T-helper 1 cell treated with Interleukin-12 subunit alpha and Interleukin-12 subunit beta and Interleukin-4 antibody, amounts not matched to agents 30 μg/mL and 1 μg/mL, for 36 hours (primary cell): Measurements from ENCODE around the gene FNDC3B.
"Not testable (repeated sequence)": the region's sequence is repeated elsewhere in the genome, so short reads cannot be mapped to it uniquely, and the experiment has no call there.

Source experiments
- H3K27ac Mint-ChIP-seq: one replicate; pipeline ENCODE4 v1.8.0; 2021; ENCODE audit warnings: mild to moderate bottlenecking, mixed read lengths
- H3K27me3 Mint-ChIP-seq: one replicate; pipeline ENCODE4 v1.8.0; 2021; ENCODE audit warnings: low read depth, mixed read lengths
- H3K36me3 Mint-ChIP-seq: one replicate; pipeline ENCODE4 v1.8.0; 2021; ENCODE audit warnings: low read depth, mixed read lengths
- H3K4me1 Mint-ChIP-seq: one replicate; pipeline ENCODE4 v1.8.0; 2021; ENCODE audit warnings: low read depth, mixed read lengths
- H3K4me3 Mint-ChIP-seq: one replicate; pipeline ENCODE4 v1.8.0; 2021; ENCODE audit warnings: mild to moderate bottlenecking, moderate library complexity, mixed read lengths
- H3K9me3 Mint-ChIP-seq: one replicate; pipeline ENCODE4 v1.8.0; 2021; ENCODE audit warnings: mixed read lengths

The FNDC3B gene

GRCh38 chr3:172039436-172040077 is at the start of gene FNDC3B:
Gene FNDC3B (plus strand): TSS chr3:172039578. CDS start chr3:172112480, 72,902 bp downstream.
- peaks cover 14% of the 10 kb centered on the region for H3K27me3 Mint-ChIP-seq
- no peaks in the 10 kb centered on the region for H3K9me3 Mint-ChIP-seq
- H3K4me3 Mint-ChIP-seq: peak within 1 kb of the TSS; percentile 98
- peak within 1 kb of the TSS; percentile 98 for H3K27ac Mint-ChIP-seq
- H3K4me1 Mint-ChIP-seq: peaks cover 28% of the 10 kb centered on the region
- peaks cover 2% of the 10 kb centered on the region for H3K36me3 Mint-ChIP-seq

GRCh38 chr3:171990239-171990638 is 49.1 kb upstream of the FNDC3B start:
- not testable (repeated sequence) for H3K27ac Mint-ChIP-seq, H3K27me3 Mint-ChIP-seq, H3K4me1 Mint-ChIP-seq, H3K9me3 Mint-ChIP-seq, H3K36me3 Mint-ChIP-seq, H3K4me3 Mint-ChIP-seq

- peaks cover 7% of the 10 kb centered on the region for H3K27me3 Mint-ChIP-seq
- no peak overlapping the region for H3K27ac Mint-ChIP-seq
- no peak overlapping the region for H3K4me3 Mint-ChIP-seq
- H3K9me3 Mint-ChIP-seq: peaks cover 3% of the 10 kb centered on the region
- no peaks in the 10 kb centered on the region for H3K36me3 Mint-ChIP-seq
- no peaks in the 10 kb centered on the region for H3K4me1 Mint-ChIP-seq
These were observed 48.2 kb upstream of the FNDC3B start for GRCh38 chr3:171991166-171991565.

GRCh38 chr3:171994646-171995428 is 44.5 kb upstream of the FNDC3B start:
- peaks cover 21% of the 10 kb centered on the region for H3K9me3 Mint-ChIP-seq
- H3K4me1 Mint-ChIP-seq: no peaks in the 10 kb centered on the region
- peaks cover 3% of the 10 kb centered on the region for H3K27me3 Mint-ChIP-seq
- H3K27ac Mint-ChIP-seq: no peak overlapping the region
- H3K36me3 Mint-ChIP-seq: no peaks in the 10 kb centered on the region
- H3K4me3 Mint-ChIP-seq: no peak overlapping the region

GRCh38 chr3:171995486-171995885 is 43.9 kb upstream of the FNDC3B start:
- no peak overlapping the region for H3K4me3 Mint-ChIP-seq
- H3K27ac Mint-ChIP-seq: no peak overlapping the region
- H3K9me3 Mint-ChIP-seq: peaks cover 21% of the 10 kb centered on the region
- H3K4me1 Mint-ChIP-seq: no peaks in the 10 kb centered on the region
- H3K27me3 Mint-ChIP-seq: peaks cover 3% of the 10 kb centered on the region
- no peaks in the 10 kb centered on the region for H3K36me3 Mint-ChIP-seq

- Mint-ChIP-seq H3K27ac (no peak overlapping the region), H3K4me1 (no peaks in the 10 kb centered on the region), H3K9me3 (peaks cover 21% of the 10 kb centered on the region), H3K36me3 (no peaks in the 10 kb centered on the region), H3K4me3 (no peak overlapping the region), H3K27me3 (peaks cover 3% of the 10 kb centered on the region)
These were observed 43.1 kb upstream of the FNDC3B start for GRCh38 chr3:171996178-171996817.

- H3K27me3 Mint-ChIP-seq, H3K4me3 Mint-ChIP-seq, H3K4me1 Mint-ChIP-seq, H3K36me3 Mint-ChIP-seq, H3K27ac Mint-ChIP-seq: not testable (repeated sequence)
- peaks cover 27% of the 10 kb centered on the region for H3K9me3 Mint-ChIP-seq
These were observed 40.6 kb upstream of the FNDC3B start for GRCh38 chr3:171998731-171999130.

GRCh38 chr3:172001616-172002015 is 37.8 kb upstream of the FNDC3B start:
- H3K36me3 Mint-ChIP-seq, H3K4me3 Mint-ChIP-seq, H3K4me1 Mint-ChIP-seq, H3K27ac Mint-ChIP-seq, H3K27me3 Mint-ChIP-seq: not testable (repeated sequence)
- peaks cover 21% of the 10 kb centered on the region for H3K9me3 Mint-ChIP-seq

- H3K4me3 Mint-ChIP-seq: no peak overlapping the region
- no peak overlapping the region for H3K27ac Mint-ChIP-seq
- no peaks in the 10 kb centered on the region for H3K36me3 Mint-ChIP-seq
- H3K27me3 Mint-ChIP-seq: peaks cover 4% of the 10 kb centered on the region
- H3K4me1 Mint-ChIP-seq: no peaks in the 10 kb centered on the region
- peaks cover 14% of the 10 kb centered on the region for H3K9me3 Mint-ChIP-seq
These were observed 36.8 kb upstream of the FNDC3B start for GRCh38 chr3:172002512-172003078.

GRCh38 chr3:172003146-172003545 is 36.2 kb upstream of the FNDC3B start:
- no peaks in the 10 kb centered on the region for H3K36me3 Mint-ChIP-seq
- no peak overlapping the region for H3K27ac Mint-ChIP-seq
- peaks cover 9% of the 10 kb centered on the region for H3K9me3 Mint-ChIP-seq
- peaks cover 4% of the 10 kb centered on the region for H3K27me3 Mint-ChIP-seq
- H3K4me1 Mint-ChIP-seq: no peaks in the 10 kb centered on the region
- H3K4me3 Mint-ChIP-seq: no peak overlapping the region

- Mint-ChIP-seq H3K27ac (no peak overlapping the region), H3K9me3 (no peaks in the 10 kb centered on the region), H3K4me3 (no peak overlapping the region), H3K27me3 (peaks cover 4% of the 10 kb centered on the region), H3K36me3 (no peaks in the 10 kb centered on the region), H3K4me1 (no peaks in the 10 kb centered on the region)
These were observed 32.4 kb upstream of the FNDC3B start for GRCh38 chr3:172007065-172007370.

- Mint-ChIP-seq H3K36me3 (no peaks in the 10 kb centered on the region), H3K9me3 (no peaks in the 10 kb centered on the region), H3K27ac (no peak overlapping the region), H3K4me1 (no peaks in the 10 kb centered on the region), H3K27me3 (peaks cover 7% of the 10 kb centered on the region), H3K4me3 (no peak overlapping the region)
These were observed 29.6 kb upstream of the FNDC3B start for GRCh38 chr3:172009803-172010202.

- no peak overlapping the region for H3K27ac Mint-ChIP-seq
- peaks cover 8% of the 10 kb centered on the region for H3K27me3 Mint-ChIP-seq
- no peaks in the 10 kb centered on the region for H3K9me3 Mint-ChIP-seq
- no peaks in the 10 kb centered on the region for H3K4me1 Mint-ChIP-seq
- no peak overlapping the region for H3K4me3 Mint-ChIP-seq
- no peaks in the 10 kb centered on the region for H3K36me3 Mint-ChIP-seq
These were observed 26.6 kb upstream of the FNDC3B start for GRCh38 chr3:172012775-172013174.

- no peaks in the 10 kb centered on the region for H3K9me3 Mint-ChIP-seq
- H3K27ac Mint-ChIP-seq: no peak overlapping the region
These were observed 25.2 kb upstream of the FNDC3B start for GRCh38 chr3:172014145-172014544.

GRCh38 chr3:172018364-172018763 is 21.0 kb upstream of the FNDC3B start:
- peaks cover 16% of the 10 kb centered on the region for H3K27me3 Mint-ChIP-seq
- no peaks in the 10 kb centered on the region for H3K4me1 Mint-ChIP-seq
- H3K27ac Mint-ChIP-seq: no peak overlapping the region
- no peaks in the 10 kb centered on the region for H3K36me3 Mint-ChIP-seq
- no peak overlapping the region for H3K4me3 Mint-ChIP-seq
- no peaks in the 10 kb centered on the region for H3K9me3 Mint-ChIP-seq

More at GRCh38 chr3:172014145-172014544, 25.2 kb upstream of the FNDC3B start:
- H3K27me3 Mint-ChIP-seq: peaks cover 12% of the 10 kb centered on the region
- H3K36me3 Mint-ChIP-seq: no peaks in the 10 kb centered on the region
- H3K4me3 Mint-ChIP-seq: no peak overlapping the region
- H3K4me1 Mint-ChIP-seq: no peaks in the 10 kb centered on the region
